HG03135 (cell line): ENCODE measurements around the gene FKTN.
"Not testable (repeated sequence)": the region's sequence is repeated elsewhere in the genome, so short reads cannot be mapped to it uniquely, and the experiment has no call there.

ENCODE experiments used
- ATAC-seq: cut with Tn5 transposase; IDR thresholded peaks from one replicate; pipeline ENCODE4 v1.9.1; 2021; ENCODE audit warnings: mild to moderate bottlenecking, moderate library complexity; ENCODE audit not compliant: unreplicated experiment

FKTN gene

DNA sequence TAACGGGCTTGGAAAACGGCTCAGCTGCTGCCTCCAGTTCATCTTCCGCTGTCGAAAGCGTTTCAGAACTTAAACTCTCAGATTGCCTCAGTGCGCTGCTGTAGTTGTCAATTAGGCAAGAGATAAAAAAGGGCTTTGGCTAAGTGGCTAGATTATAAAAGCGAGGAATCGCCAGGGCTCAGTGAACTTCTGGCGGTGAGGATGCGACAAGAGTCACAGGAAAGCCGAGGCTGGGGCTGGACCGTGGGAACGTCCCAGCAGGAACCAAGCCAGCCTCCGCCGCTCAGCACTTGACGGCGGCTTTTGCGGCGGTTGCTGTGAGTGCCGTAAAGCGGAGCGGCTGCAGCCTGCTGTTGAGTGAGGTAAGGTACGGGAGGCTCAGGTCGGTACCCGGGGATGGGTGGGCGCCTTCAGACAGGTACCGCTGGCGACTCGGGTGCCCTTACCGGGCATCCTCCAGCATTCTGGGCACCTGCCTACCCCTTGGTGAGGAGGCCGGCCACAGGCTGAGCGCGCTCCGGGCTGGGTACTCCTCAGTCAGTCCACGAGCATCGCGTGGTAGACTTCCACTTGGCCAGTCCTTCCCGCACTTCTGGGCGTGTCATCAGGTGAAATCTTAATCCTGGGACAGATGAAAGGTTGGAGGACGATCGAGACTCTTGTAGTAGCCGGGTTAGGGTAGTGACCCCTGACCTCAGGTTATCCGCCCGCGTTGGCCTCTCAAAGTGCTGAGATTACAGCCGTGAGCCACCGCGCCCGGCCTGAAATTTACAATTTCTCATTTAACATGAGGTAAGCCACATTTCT, at the start of gene FKTN:
TSS of gene FKTN (plus strand) at position 328 of the 807 bp plus-strand sequence. CDS start 16,902 bp downstream, outside the sequence.
- peak; percentile 91 for ATAC-seq

DNA sequence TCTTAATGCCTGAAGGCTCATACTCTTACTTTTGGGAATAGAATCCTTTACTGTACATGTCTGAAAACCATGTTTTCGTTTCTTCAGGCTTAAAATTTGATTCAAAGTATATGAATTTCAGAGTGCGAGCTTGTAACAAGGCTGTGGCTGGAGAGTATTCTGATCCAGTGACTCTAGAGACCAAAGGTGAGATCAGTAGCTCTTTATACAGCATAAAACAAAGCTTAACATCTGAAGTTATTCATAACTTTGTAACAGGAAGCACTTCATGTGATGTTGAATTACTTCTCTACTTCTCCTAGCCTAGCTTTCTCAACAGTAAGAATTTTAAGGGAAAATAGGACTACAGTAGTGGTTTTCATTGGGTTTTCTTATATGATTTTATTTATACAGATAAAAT, 49.4 kb upstream of the FKTN start:
- ATAC-seq = no peak

DNA sequence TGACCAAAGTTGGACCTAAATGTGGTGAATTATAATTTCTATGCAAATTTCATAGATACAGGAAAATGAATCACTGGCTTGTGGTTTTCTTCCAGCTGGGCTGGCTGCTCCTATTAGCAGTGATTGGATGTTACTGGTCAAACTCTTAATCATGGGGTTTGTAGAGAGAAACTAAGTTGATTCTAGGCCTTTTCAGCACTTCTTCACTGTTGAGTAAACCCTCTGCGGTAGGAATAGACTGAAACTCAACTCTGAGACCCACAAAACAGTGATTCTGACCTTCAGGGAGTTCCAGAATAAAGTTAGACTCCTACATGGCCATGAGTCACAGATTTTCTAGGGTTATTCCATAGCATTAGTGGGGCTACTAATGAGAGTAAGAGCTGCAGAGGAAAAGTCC, 47.9 kb upstream of the FKTN start:
- peak; percentile 64 for ATAC-seq

DNA sequence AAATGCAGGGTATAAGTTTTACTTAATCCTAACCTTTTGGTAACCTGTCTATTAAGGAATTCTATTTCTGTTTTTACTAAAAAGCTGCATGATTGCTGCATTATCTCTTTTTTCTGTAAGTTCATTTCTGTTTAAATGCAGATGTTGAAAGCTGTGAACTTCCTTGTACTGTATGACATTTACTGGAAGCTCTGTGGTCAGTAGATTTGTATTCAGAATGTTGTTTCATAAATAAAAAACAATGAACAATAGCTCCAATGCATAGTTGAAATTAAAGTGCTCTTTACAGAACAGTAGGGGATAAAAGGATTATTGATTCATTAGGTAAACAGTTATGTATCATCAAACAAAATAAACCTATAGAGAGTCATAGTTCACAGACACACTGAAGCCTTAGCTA, 46.5 kb upstream of the FKTN start:
- ATAC-seq = no peak

DNA sequence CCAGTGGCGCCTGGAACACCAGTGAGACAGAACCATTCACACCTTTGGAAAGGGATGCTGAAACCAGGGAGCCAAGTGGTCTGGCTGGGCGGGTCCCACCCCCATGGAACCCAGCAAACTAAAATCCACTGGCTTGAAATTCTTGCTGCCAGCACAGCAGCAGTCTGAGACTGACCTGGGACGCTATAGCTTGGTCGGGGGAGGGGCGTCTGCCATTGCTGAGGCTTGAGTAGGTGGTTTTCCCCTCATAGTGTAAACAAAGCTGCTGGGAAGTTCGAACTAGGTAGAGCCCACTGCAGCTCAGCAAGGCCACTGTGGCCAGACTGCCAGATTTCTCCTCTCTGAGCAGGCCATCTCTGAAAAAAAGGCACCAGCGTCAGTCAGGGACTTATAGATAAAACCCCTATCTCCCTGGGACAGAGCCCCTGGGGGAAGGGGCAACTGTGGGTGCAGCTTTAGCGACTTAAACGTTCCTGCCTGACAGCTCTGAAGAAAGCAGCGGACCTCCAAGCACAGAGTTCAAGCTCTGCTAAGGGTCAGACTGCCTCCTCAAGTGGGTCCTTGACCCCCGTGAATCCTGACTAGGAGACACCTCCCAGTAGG, 42.0 kb upstream of the FKTN start:
- no peak for ATAC-seq

DNA sequence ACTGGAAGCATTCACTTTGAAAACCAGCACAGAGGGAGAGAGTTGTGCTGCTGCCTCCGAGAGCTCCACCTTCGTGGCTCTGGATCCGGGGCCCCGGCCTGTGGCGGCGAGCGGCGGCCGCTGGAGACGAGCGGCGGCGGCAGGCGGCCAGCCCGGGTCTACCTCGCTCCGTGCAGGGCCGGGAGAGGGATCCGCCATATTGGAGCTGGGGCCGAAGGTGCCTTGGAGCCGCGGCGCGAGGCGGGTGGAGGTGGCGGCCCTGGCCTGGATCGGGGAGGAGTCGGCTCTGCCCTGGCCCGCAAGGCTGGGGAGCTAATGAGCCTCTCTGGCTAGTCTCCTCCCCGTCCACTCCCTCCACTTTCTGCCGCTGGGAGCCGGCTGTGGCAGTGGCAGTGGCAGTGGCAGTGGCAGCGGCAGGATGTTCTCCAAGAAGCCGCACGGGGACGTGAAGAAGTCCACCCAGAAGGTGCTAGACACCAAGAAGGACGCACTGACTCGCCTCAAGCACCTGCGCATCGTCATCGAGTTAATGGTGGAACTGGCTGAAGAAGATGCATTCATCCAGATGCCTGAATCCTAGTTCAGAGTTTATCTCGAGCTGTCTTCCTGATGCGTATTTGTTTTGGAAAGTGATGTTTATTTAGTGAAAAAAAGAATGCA, 38.1 kb upstream of the FKTN start:
- ATAC-seq = not testable (repeated sequence)

GRCh38 chr9:105520992-105521391, 36.9 kb upstream of the FKTN start:
- not testable (repeated sequence) for ATAC-seq

- ATAC-seq = not testable (repeated sequence)
Observed at GRCh38 chr9:105522618-105523385, 35.1 kb upstream of the FKTN start.

DNA sequence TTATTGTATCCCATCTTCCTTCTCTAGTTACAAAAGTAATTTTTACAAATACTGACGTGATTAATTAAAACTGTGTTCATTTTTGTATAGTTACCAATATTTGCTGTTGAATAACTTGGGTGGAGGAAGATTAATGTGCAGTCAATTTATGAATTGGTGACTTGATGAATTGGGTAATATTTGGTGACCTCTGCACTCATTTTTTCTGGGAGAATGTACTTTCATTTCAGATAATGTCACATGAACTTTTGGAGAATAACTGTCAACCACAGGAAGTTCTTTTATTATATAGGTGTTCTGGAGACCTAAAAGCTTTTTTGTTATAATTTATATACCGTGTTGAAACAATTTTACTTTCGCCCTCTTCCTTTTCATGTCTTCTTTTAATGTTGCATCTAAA, 26.4 kb upstream of the FKTN start:
- no peak for ATAC-seq

DNA sequence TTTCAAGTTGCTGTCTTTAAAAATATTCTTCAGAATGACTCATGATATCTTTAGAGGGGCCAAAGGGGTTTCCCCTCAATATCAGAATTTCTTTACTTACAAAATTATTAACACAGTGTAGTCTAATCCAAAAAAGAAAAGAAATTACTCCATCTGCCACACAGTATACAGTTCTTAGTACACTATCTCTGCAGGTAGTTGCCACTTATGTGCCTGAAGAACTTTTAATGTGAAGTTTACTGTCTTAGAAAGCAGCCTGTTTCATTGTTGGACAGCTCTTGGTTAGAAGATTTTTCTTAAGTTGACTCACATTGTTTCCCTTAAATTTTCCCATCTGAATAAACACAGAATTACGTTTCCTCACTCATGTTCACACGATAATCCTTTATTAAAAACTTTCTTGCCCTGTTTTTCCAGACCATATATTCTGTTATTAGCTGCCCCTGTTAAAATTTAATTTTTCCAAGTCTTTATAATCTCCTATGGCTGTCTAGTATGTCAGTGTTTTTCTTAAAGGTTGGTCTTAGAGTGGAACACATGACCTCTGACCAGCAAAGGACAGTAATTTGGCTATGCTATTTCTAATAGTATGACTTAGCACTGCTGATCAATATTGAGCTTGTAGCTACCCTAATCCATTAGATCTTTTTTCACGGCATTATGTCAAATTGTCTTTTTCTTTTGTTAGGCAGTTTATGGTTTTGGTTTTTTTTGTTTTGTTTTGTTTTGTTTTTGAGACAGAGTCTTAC, 21.8 kb upstream of the FKTN start:
- no peak for ATAC-seq

GRCh38 chr9:105539452-105539851, 18.5 kb upstream of the FKTN start:
- no peak for ATAC-seq

GRCh38 chr9:105541838-105542237, 16.1 kb upstream of the FKTN start:
- peak; percentile 79 for ATAC-seq

DNA sequence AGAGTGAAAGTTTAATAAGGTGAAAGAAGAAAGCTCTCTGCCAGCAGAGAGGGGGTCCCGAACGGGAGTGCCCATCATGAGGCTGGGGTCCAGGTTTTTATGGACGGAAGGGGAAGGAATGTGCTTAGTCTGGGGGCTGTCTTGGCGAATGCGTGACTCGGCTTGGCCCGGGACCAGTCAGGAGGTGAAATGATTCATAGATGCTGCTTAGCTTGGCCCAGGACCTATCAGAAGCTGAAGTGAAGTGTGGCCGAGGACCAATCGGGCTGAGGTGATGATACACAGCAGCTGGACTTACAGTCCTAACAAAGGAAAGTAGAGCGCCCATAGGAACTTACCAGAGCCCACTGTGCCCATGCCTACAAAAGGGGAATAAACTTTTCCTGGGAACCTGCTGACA, 3.9 kb upstream of the FKTN start:
- ATAC-seq = no peak

GRCh38 chr9:105572455-105572854, 14.5 kb downstream of the FKTN start:
- no peak for ATAC-seq

DNA sequence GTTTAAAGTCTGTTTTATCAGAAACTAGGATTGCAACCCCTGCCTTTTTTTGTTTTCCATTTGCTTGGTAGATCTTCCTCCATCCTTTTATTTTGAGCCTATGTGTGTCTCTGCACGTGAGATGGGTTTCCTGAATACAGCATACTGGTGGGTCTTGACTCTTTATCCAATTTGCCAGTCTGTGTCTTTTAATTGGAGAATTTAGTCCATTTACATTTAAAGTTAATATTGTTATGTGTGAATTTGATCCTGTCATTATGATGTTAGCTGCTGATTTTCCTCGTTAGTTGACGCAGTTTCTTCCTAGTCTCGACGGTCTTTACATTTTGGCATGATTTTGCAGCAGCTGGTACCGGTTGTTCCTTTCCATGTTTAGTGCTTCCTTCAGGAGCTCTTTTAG, 22.0 kb downstream of the FKTN start:
- ATAC-seq = not testable (repeated sequence)

- ATAC-seq = not testable (repeated sequence)
Observed at GRCh38 chr9:105581550-105581949, 23.6 kb downstream of the FKTN start.

GRCh38 chr9:105593145-105593544, 35.2 kb downstream of the FKTN start:
- ATAC-seq = no peak

GRCh38 chr9:105608721-105609598, 51.0 kb downstream of the FKTN start:
- no peak for ATAC-seq

DNA sequence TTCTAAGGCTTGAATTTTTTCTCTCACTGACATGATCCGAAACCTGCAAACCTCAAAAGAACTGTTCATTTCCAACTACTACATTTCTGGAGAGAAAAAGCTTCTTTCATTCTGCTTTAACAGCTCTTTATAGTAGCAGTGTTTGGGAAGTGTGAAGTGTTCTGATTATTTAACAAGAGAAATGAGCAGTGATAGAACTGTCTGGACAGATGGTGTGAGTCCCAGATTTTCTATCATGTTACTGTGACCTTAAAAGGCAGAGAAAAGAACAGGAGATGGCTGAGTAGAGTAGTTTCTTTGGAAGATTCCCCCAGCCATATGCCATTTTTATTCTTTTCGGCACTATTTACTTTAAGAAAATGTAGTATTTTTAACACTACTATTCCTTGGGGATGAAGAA, 63.1 kb downstream of the FKTN start:
- no peak for ATAC-seq

DNA sequence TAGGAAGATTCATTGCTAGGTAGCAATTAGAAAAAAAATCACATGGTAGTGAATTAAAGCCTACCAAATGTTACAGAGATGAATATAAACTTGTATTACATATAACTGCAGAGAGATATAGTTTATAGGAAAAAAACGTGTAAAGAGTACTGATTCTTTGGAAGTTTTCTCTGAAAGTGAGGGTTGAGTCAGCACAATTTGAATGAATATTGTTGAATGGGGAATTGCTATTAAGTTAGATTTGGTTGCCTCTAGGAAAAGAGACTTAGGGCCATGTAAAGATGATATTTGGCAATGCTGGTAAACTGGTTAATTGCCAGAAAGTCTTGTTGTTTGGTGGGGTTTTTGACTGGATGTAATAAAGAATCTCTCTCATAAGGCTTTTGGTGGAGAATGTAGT, 67.2 kb downstream of the FKTN start:
- no peak for ATAC-seq
